AG09309 (cell line): Measurements from ENCODE around the gene PDPK1.
"Not testable (repeated sequence)": the region's sequence is repeated elsewhere in the genome, so short reads cannot be mapped to it uniquely, and the experiment has no call there.

ENCODE experiments used
- DNase-seq: peaks from one replicate; pipeline ENCODE4 v3.0.0-alpha.2; 2010; ENCODE audit warnings: low read depth
- H3K4me3 ChIP-seq: 2 replicates; pipeline ENCODE4 v1.5.1; 2011; ENCODE audit warnings: mild to moderate bottlenecking, low read depth, low read length, moderate library complexity; ENCODE audit not compliant: control insufficient read depth
- TF ChIP-seq, protein P1 (sequence below): IDR thresholded peaks from 2 replicates; pipeline ENCODE4 v1.5.1; 2011; ENCODE audit warnings: mild to moderate bottlenecking, low read depth, low read length, inconsistent platforms; ENCODE audit not compliant: insufficient read depth, control insufficient read depth; ENCODE audit errors: missing control alignments

The PDPK1 gene

DNA sequence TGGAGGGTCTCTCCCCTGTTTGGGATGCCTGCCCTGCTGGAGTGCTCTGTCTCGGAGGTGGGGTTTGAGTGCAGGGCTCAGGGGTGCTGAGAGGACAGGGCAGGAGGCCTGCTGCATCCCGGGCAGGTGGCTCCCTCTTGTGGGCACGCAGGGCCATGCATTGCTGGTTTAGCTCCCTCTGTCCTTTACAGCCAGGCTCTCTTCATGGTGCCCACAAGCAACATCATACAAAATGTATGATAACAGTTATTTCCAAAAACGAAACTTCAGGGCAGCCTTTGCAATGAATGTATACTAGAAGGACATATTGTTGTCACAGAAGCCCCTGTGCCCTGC lies 22.9 kb downstream of the PDPK1 start:
- DNase-seq, H3K4me3 ChIP-seq: not testable (repeated sequence)
- TF ChIP-seq, protein P1, sequence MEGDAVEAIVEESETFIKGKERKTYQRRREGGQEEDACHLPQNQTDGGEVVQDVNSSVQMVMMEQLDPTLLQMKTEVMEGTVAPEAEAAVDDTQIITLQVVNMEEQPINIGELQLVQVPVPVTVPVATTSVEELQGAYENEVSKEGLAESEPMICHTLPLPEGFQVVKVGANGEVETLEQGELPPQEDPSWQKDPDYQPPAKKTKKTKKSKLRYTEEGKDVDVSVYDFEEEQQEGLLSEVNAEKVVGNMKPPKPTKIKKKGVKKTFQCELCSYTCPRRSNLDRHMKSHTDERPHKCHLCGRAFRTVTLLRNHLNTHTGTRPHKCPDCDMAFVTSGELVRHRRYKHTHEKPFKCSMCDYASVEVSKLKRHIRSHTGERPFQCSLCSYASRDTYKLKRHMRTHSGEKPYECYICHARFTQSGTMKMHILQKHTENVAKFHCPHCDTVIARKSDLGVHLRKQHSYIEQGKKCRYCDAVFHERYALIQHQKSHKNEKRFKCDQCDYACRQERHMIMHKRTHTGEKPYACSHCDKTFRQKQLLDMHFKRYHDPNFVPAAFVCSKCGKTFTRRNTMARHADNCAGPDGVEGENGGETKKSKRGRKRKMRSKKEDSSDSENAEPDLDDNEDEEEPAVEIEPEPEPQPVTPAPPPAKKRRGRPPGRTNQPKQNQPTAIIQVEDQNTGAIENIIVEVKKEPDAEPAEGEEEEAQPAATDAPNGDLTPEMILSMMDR: peak; percentile 39

- H3K4me3 ChIP-seq, DNase-seq: not testable (repeated sequence)
Measured at GRCh38 chr16:2567506-2567905, 29.7 kb downstream of the PDPK1 start.

GRCh38 chr16:2568573-2568972 lies 30.8 kb downstream of the PDPK1 start:
- H3K4me3 ChIP-seq, DNase-seq: not testable (repeated sequence)

GRCh38 chr16:2572704-2573103 lies 34.9 kb downstream of the PDPK1 start:
- not testable (repeated sequence) for DNase-seq, H3K4me3 ChIP-seq

DNA sequence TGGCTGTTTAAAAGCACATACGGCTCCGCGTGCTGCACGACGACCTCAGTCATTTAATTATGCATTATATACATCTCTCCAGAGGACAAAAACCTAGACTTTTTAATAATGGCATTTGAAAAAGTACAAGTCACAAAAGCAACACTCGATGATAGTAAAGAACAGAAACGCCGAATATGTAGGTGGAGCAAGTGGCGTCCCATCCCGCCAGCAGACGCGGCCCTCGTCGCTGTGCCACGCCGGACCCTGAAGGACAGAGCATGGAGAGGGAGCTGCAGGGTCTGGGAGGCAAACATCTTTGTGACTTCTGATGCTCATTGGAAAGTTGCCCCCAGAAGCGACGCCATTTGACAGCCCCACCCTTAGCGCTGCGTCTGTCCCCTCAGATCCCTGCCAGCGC lies 38.0 kb downstream of the PDPK1 start:
- not testable (repeated sequence) for H3K4me3 ChIP-seq, DNase-seq

DNA sequence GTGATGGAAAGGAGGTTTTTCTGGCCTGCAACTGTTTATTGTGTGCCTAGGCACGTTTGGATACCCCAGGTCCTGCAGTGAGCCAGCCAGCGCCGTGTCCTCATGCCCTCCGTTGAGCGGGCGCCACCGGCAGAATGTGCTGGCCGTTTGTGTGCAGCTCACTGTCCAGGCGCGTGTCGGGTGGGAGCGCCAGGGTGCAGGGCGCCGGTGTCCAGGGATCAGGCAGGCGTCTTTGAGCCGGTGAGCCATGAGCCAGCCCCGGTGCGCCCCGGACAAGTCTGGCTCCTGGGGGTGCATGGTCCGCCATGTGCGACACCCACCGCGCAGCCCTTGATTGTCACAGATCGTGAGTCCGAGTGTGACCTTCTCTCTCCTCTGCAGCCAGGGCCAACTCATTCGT lies 39.2 kb downstream of the PDPK1 start:
- not testable (repeated sequence) for H3K4me3 ChIP-seq, DNase-seq

DNA sequence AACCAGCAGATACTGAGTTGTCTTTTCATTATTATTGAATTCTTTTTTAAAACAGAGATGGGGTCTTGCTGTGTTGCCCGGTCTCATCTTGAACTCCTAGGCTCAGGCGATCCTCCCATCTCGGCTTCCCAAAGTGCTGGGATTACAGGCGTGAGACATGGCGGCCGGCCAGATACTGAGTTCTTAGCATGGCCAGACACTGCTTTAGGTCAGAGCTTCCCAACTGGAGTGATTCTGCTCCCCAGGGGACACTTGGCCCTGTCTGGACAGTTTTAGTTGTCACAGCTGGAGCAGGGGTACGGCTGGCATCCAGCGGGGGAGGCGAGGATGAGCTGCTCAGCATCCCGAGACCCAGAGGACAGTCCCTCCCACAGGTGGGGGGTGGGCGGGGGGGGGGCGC lies 41.1 kb downstream of the PDPK1 start:
- DNase-seq, H3K4me3 ChIP-seq: not testable (repeated sequence)

- not testable (repeated sequence) for DNase-seq, H3K4me3 ChIP-seq
Measured at GRCh38 chr16:2580143-2580542, 42.3 kb downstream of the PDPK1 start.

- not testable (repeated sequence) for DNase-seq, H3K4me3 ChIP-seq
Measured at GRCh38 chr16:2580818-2581217, 43.0 kb downstream of the PDPK1 start.

DNA sequence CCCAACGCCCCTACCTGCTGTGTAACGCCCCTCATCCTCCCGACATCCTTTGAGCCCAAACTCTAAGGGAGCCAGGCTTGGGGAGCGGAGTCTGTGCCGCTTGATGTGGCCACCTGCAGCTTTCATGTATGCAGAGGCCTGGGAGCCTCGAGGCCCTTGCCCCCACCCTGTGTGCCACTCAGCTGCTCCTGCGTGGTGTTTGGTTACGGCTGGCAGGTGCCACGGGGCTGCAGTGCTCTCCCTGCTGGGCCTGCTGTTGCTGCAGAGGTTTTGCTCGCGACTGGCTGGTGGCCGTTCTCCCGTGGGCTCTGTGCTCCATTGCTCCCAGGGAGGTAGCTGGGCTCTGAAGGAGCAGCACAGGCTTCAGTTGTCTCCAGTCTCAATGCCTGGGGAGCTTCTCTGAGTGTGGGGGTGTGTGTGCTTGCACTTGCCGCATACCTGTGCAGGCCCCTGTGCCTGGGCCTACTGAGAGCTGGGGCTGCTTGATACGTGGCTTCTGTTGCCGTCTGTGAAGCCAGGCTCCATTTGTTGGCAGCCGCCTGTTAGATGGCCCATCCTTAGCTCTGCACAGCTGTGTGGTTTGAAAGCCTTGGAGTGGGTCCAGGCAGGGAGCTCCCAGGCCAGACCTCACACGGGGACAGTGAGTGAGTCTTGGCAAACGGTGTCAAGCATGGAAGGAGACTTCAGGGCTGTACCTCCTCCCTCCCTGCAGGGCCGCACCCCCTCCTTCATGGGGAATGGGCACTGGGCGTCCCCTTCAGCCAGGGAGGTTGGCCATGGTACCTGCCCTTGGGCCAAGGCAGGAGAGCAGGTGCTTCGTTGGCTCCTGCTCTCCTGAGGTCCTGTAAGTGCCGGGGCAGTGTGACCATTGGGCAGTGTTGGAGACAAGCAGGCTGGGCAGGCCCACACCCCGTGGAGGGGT lies 47.2 kb downstream of the PDPK1 start:
- no peak overlapping the region for H3K4me3 ChIP-seq
- no peak for DNase-seq
- TF ChIP-seq, protein P1: no peak

DNA sequence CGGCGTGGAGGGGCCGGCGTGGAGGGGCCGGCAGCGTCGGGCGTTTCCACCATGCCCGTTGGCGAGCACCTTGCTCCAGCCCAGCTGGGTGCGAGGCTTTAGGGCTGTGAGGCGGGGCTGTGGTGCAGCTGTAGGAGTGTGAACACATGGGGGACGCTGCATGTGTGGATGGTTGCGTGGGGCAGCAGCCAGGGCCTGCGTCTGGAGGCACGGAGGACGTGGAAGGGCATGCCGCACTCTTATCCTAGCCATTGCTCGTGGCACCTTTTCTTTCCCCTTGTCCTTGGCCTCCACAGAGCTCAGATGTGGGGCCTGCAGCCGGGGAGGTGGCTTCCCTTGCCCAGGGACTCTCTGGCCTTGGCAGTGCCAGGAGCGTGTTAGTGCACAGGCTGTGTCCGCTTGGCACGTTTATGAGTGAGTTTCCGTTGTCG lies 47.8 kb downstream of the PDPK1 start:
- no peak overlapping the region for H3K4me3 ChIP-seq
- TF ChIP-seq, protein P1: no peak
- no peak for DNase-seq
